ENCODE results near the gene CBX8. TPM values are rescaled to one million over a fixed set of nuclear protein-coding genes. Genes with fewer than 3 reads are reported as not detected.

Gene CBX8
- total RNA-seq, 1 donor from 2014 or later: 16.0 TPM

DNA sequence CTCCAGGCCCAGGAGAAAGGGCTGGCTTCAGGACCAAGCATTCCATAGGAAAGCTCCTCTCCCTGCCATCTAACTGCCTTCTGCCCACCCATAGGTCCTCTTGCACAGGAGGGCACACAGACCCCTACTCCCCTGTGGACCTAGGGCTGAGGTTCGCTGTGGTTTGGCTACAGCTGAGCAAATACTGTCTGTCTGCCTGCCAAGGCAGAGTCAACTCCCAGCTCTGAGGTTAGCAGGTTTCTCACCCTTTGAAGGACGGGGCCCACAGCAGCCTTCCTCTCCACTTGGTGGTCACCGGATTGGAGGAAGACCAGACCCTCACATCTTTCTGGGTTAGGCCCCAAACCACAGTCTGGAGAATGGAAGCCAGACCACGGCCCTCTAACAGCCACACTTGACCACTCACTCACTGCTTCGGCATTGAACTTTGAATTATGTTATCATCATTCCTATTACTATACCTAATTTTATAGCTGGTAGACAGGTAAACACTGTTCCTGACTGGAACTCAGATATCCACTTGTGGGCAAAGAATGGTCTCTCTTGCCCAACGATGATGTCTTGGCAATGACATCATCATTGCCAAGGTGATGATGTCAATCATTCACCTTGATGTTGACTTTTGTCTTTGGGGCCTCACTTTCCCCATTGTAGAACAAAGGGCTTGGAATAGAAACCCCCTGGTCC, 28.2 kb upstream of the CBX8 start:
- Mint-ChIP-seq H3K36me3 (no peaks in the 10 kb centered on the region), H3K4me1 (ENCODE audit: unreplicated experiment) (peaks cover 25% of the 10 kb centered on the region), H3K4me3 (no peak overlapping the region), H3K27ac (no peak overlapping the region), H3K9me3 (peaks cover 5% of the 10 kb centered on the region), H3K27me3 (peaks cover 39% of the 10 kb centered on the region)
- no peak for DNase-seq (ENCODE audit: extremely low spot score, unreplicated experiment)
- no peak for TF ChIP-seq CTCF (conservative IDR thresholded peaks at IDR 0.05)

DNA sequence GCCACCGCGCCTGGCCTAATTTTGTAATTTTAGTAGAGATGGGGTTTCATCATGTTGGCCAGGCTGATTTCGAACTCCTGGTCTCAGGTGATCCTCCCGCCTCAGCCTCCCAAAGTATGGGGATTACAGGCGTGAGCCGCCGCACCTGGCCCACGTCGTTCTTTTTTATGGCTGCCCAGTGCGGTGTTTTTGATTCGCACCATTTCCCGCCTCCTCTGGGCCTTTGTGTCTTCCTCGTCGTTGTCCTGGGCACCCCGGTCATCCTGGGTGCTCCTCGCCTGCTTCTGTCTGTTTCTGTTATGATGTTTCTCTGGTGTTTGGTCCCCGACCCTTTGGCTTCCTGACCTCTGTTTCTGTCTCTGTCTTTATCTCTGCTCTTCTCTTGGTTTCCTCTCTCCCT, 27.4 kb upstream of the CBX8 start:
- Mint-ChIP-seq H3K36me3 (no peaks in the 10 kb centered on the region), H3K9me3 (peaks cover 5% of the 10 kb centered on the region), H3K27ac (no peak overlapping the region), H3K4me1 (ENCODE audit: unreplicated experiment) (peaks cover 22% of the 10 kb centered on the region), H3K4me3 (no peak overlapping the region), H3K27me3 (peaks cover 47% of the 10 kb centered on the region)
- DNase-seq (ENCODE audit: extremely low spot score, unreplicated experiment): no peak
- no peak for TF ChIP-seq CTCF (conservative IDR thresholded peaks at IDR 0.05)

DNA sequence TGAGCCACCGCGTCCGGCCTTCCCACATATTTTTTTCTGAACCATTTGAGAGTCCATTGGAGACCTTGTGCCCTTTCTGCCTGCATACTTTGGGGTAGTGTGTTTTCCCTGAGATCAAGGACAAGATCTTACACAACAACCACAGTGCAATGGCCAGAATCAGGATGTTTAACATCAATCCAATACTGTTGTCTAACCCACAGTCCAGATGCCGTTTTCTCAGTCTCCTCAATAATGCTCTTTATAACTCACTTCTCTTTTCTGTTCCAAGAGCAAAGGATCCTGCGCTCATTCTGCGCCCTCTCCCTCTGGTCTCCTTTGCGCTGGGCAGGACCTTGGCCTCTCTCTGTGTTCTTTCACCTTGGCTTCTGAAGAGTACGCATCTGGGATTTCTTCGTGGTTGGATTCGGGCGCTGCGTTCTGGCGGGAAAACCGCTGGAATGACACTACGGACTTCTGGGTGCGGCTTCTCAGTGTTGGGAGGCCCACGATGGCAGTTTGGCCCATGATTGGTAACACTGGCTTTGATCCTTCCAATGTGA, 25.8 kb upstream of the CBX8 start:
- DNase-seq (ENCODE audit: extremely low spot score, unreplicated experiment): no peak
- Mint-ChIP-seq H3K27me3 (peaks cover 58% of the 10 kb centered on the region), H3K4me1 (ENCODE audit: unreplicated experiment) (peaks cover 13% of the 10 kb centered on the region), H3K4me3 (no peak overlapping the region), H3K9me3 (peaks cover 5% of the 10 kb centered on the region), H3K36me3 (no peaks in the 10 kb centered on the region), H3K27ac (no peak overlapping the region)
- TF ChIP-seq CTCF (conservative IDR thresholded peaks at IDR 0.05): no peak

- no peak for TF ChIP-seq CTCF (conservative IDR thresholded peaks at IDR 0.05)
- H3K9me3 Mint-ChIP-seq: peaks cover 5% of the 10 kb centered on the region
- no peaks in the 10 kb centered on the region for H3K36me3 Mint-ChIP-seq
- H3K4me3 Mint-ChIP-seq: no peak overlapping the region
- no peak overlapping the region for H3K27ac Mint-ChIP-seq
- peaks cover 9% of the 10 kb centered on the region for H3K4me1 Mint-ChIP-seq (ENCODE audit: unreplicated experiment)
- H3K27me3 Mint-ChIP-seq: peaks cover 66% of the 10 kb centered on the region
- no peak for DNase-seq (ENCODE audit: extremely low spot score, unreplicated experiment)
Measured at GRCh38 chr17:79821331-79822095, 24.6 kb upstream of the CBX8 start.

GRCh38 chr17:79820959-79821330, 24.1 kb upstream of the CBX8 start:
- peaks cover 5% of the 10 kb centered on the region for H3K9me3 Mint-ChIP-seq
- peaks cover 70% of the 10 kb centered on the region for H3K27me3 Mint-ChIP-seq
- H3K27ac Mint-ChIP-seq: no peak overlapping the region
- no peaks in the 10 kb centered on the region for H3K36me3 Mint-ChIP-seq
- no peak for TF ChIP-seq CTCF (conservative IDR thresholded peaks at IDR 0.05)
- peaks cover 4% of the 10 kb centered on the region for H3K4me1 Mint-ChIP-seq (ENCODE audit: unreplicated experiment)
- no peak overlapping the region for H3K4me3 Mint-ChIP-seq
- no peak for DNase-seq (ENCODE audit: extremely low spot score, unreplicated experiment)
